HFF-Myc (cell line): ENCODE data around the gene SPACA7.
"Not testable (repeated sequence)": the region's sequence is repeated elsewhere in the genome, so short reads cannot be mapped to it uniquely, and the experiment has no call there.

Source experiments
- DNase-seq: peaks from one replicate; pipeline ENCODE4 v3.0.0-alpha.2; 2011; ENCODE audit warnings: low read depth; ENCODE audit errors: extremely low read depth
- H3K4me3 ChIP-seq: replicated peaks from 2 replicates; pipeline ENCODE4 v1.5.1; 2011; ENCODE audit warnings: low read depth, mild to moderate bottlenecking, control low read depth, low read length
- TF ChIP-seq, protein P1 (sequence below): IDR thresholded peaks from 2 replicates; pipeline ENCODE4 v1.5.1; 2012; ENCODE audit warnings: mild to moderate bottlenecking, low read depth, low read length, control low read depth; ENCODE audit errors: missing control alignments

Gene SPACA7

DNA sequence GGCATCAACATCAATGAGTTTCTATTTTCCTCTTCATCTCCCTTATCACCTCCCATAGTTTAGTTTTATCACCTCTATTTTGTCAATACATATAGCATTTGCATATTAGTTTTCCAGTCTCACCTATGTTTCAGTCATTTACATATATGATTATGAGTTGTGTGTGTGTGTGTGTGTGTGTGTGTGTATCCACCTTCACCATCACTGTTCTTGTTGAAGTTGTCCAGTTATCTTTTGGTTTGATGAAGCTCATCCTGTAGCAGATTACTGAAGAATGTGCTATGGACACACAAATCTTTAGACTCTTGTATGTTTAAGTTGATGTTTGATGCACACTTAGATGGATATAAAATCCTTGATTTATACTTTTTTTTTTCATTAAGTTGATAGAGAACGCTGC lies 40.5 kb downstream of the SPACA7 start:
- no peak for DNase-seq
- H3K4me3 ChIP-seq = no peak overlapping the region
- TF ChIP-seq, protein P1, sequence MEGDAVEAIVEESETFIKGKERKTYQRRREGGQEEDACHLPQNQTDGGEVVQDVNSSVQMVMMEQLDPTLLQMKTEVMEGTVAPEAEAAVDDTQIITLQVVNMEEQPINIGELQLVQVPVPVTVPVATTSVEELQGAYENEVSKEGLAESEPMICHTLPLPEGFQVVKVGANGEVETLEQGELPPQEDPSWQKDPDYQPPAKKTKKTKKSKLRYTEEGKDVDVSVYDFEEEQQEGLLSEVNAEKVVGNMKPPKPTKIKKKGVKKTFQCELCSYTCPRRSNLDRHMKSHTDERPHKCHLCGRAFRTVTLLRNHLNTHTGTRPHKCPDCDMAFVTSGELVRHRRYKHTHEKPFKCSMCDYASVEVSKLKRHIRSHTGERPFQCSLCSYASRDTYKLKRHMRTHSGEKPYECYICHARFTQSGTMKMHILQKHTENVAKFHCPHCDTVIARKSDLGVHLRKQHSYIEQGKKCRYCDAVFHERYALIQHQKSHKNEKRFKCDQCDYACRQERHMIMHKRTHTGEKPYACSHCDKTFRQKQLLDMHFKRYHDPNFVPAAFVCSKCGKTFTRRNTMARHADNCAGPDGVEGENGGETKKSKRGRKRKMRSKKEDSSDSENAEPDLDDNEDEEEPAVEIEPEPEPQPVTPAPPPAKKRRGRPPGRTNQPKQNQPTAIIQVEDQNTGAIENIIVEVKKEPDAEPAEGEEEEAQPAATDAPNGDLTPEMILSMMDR = no peak

DNA sequence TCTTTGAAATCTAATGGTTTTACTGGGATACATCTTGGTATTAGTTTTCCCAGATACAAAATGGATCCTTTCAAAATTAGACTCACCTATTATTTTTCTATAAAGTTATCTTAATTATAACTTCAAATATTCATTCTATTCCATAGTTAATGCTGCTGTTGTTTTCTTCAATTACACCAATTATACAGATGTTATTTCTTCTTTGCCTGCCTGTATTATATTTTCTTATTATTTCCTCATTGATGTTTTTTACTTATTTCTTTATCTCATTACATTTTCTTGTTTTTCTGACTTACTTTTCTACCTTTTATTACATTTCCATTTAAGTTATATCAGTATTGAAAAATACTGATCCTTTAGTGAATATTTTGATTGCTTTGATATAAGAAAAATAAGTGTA lies 40.9 kb downstream of the SPACA7 start:
- TF ChIP-seq, protein P1 = no peak
- H3K4me3 ChIP-seq = no peak overlapping the region
- DNase-seq = no peak

DNA sequence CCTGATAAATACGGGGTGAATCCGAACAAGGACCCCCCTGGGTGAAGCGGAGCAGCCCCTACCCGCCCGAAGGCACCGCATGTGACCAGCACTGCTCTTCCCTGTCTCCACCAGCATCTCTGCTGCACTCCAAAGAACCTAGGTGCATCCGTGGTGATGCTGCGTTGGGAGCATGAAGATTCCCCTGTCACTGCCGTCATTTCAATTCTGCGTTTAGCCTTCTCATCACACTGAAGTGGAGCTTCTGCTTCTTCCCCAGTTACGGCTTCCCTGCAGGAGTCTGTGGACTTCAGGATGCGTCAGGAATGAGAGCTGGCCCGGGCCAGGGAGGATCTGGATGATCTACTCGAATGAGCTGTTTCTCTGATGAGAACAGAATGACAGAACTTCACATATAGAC lies 47.9 kb downstream of the SPACA7 start:
- TF ChIP-seq, protein P1 = no peak
- no peak for DNase-seq
- H3K4me3 ChIP-seq = no peak overlapping the region

DNA sequence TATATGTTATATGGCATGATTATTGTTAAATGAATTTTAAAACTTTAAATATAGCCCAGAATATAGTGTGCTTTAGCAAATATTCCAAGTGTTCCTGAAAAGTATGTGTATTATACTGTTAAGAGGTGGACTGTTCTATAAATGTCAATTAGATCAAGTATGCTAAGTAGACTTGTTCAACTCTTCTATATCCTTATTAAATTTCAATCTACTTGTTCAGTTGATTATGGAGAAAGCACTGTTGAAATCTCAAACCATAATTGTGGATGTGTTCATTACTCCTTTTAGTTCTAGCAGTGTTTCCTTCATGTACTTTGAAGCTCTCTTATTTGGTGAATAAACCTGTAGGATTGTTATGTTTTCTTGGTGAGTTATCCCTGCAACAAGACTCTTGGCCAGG lies 52.5 kb downstream of the SPACA7 start:
- TF ChIP-seq, protein P1 = no peak
- DNase-seq = no peak
- H3K4me3 ChIP-seq = no peak overlapping the region

DNA sequence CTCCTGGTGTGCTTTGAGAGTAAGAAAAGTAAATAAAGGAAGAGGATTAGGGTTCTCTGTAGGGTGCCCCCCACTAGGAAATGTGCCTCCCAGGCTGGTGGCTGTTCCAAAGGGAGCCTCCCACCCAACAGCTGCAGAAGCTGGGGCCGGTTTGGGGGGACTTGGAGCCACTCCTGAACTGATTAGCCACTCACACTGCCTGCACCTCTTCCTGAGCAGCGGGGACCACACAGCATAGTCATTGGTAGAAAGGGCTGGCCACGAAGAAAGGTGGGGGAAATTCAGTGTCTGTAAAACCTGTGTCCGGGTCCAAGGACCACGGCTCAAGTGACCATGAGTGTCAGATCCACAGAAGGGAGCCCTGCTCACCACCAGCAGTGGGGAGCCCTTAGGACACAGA lies 55.6 kb downstream of the SPACA7 start:
- H3K4me3 ChIP-seq = no peak overlapping the region
- TF ChIP-seq, protein P1 = no peak
- no peak for DNase-seq

DNA sequence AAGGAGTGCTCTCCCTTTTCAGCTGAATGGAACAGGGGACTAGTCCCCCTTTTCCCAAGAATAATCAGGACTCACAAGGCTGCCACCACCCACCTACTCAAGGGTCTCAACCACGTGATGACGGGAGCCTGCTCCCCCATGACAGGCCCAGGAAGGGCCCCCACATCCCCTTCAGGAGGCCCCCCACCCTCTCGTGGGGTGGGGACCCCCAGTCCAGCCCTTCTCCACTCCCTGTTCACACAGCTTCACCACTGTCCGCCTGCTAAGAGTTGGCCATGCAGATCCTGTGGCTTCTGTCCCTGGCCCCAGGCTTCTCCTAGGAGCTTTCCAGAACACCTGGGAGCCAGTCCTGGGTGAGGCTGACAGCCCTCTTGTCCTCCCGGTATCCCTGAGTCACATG lies 56.6 kb downstream of the SPACA7 start:
- DNase-seq, H3K4me3 ChIP-seq: not testable (repeated sequence)

DNA sequence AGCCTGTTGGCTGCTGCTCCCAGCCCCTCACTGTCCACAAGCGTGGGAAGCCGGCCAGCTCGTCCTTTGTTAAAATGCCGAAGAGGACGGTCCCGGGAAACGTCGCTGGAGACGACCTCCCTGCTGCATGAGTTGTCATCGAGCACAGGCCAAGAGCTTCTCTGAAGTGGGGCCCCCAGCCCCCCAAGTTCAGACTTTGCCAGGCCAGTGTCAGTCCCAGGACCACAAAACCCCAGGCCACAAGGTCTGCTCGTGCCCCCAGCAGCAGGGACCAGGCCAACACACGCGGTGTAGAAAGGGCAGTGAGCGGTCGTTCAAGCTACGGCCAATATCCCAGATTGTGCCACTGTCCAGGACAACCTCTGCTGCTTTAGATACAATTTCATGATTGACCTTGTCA lies 57.4 kb downstream of the SPACA7 start:
- DNase-seq, H3K4me3 ChIP-seq: not testable (repeated sequence)

DNA sequence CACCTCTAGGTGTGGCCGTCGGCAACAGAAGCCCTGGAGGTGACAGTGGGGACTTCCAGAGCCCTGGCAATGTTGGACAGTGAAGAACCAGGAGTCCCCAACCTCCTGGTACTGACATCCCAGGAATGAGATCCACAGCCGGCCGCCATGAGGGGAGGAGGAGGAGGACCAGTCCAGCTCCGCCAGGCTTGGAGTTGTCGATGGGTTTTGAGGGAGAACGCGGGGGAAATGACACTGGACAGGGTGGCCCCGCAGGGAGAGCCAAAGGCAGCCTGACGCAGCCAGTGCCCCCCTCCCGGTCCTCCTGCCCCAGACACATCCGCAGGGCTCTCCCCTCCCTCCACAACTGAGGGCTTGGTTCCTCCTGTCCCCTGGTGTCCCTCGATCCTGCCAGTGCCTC lies 57.9 kb downstream of the SPACA7 start:
- TF ChIP-seq, protein P1 = no peak
- no peak overlapping the region for H3K4me3 ChIP-seq
- no peak for DNase-seq
